ENCODE results near the gene COBL. TPM values are rescaled to one million over a fixed set of nuclear protein-coding genes. Genes with fewer than 3 reads are reported as not detected.

Gene COBL
- total and polyA plus RNA-seq, 2 of the 8 experiments (the other 6 are each of a cell fraction or from before 2014, with no cell fraction given), result 13.8 to 40.4 TPM

- FAIRE-seq (no peak), DNase-seq (ENCODE audit: low read depth in 1 of 2, low spot score in 2 of 2) (no peak)
- Histone ChIP-seq H3K4me3 (ENCODE audit: extremely low read depth in 1 of 4, insufficient read depth in 2 of 4, low read depth in 3 of 4, low read length in 4 of 4) (no peak overlapping the region), H2BK5ac (ENCODE audit: low read depth, low read length) (no peak overlapping the region), H4K91ac (replicated peaks; ENCODE audit: insufficient read length, low read length) (no peak overlapping the region), H3K9ac (replicated peaks in 1 of 4; ENCODE audit: extremely low read depth in 1 of 4, low read depth in 3 of 4, low read length in 3 of 4) (no peak overlapping the region), H2AFZ (ENCODE audit: low read length) (no peak overlapping the region), H2BK12ac (ENCODE audit: low read depth, low read length) (no peak overlapping the region), H2BK120ac (replicated peaks; ENCODE audit: low read depth, low read length) (no peak overlapping the region), H3K79me2 (ENCODE audit: control insufficient read depth in 1 of 2, insufficient read depth in 2 of 2, low read length in 2 of 2) (no peaks in the 10 kb centered on the region), H3K4me1 (replicated peaks in 1 of 4; ENCODE audit: control insufficient read depth in 3 of 4, insufficient read depth in 4 of 4, low read length in 3 of 4) (peaks cover 0 to 5% (median 2%) of the 10 kb centered on the region in 4 experiments; a peak in 3 of 7 replicates), H3K9me3 (ENCODE audit: insufficient read depth in 2 of 2, low read depth in 1 of 2, low read length in 1 of 2) (no peaks in the 10 kb centered on the region), H3K79me1 (ENCODE audit: low read depth, low read length) (no peaks in the 10 kb centered on the region), H3K4me2 (ENCODE audit: insufficient read depth in 1 of 2, low read depth in 2 of 2, low read length in 2 of 2) (no peak overlapping the region), H3K14ac (ENCODE audit: insufficient read length) (no peak overlapping the region), H2BK20ac (ENCODE audit: low read length) (no peak overlapping the region), H3K18ac (ENCODE audit: extremely low read depth, low read length) (no peak overlapping the region), H4K8ac (ENCODE audit: extremely low read depth, insufficient read depth, low read length) (no peak overlapping the region), H3K27ac (ENCODE audit: low read depth, low read length) (no peak overlapping the region), H2BK15ac (ENCODE audit: low read length) (no peak overlapping the region), H3K23me2 (ENCODE audit: low read depth, low read length) (no peaks in the 10 kb centered on the region), H4K5ac (ENCODE audit: insufficient read length, low read depth, low read length) (no peak overlapping the region), H3K56ac (replicated peaks; ENCODE audit: insufficient read length, low read depth, low read length) (no peak overlapping the region), H4K20me1 (replicated peaks in 1 of 2; ENCODE audit: control insufficient read depth in 1 of 2, insufficient read depth in 2 of 2, low read length in 2 of 2) (no peaks in the 10 kb centered on the region), H3K36me3 (ENCODE audit: control insufficient read depth in 2 of 4, insufficient read depth in 4 of 4, low read length in 3 of 4) (no peaks in the 10 kb centered on the region), H3K23ac (ENCODE audit: insufficient read length) (no peak overlapping the region), H3K27me3 (replicated peaks in 1 of 4; ENCODE audit: control insufficient read depth in 3 of 4, extremely low read depth in 1 of 4, insufficient read depth in 3 of 4, low read length in 3 of 4) (no peaks in the 10 kb centered on the region), H3K4ac (replicated peaks; ENCODE audit: insufficient read length, low read depth, low read length) (no peak overlapping the region), H2AK5ac (ENCODE audit: low read depth, low read length) (no peak overlapping the region)
- 90% methylated on average over 6 of the region's 6 CpGs; no CpG with 5 or more reads in 1 of the 2 experiments for WGBS, 2 experiments (ENCODE audit: extremely low coverage in 1 of 2, insufficient coverage in 1 of 2, insufficient read length in 1 of 2, insufficient replicate concordance in 2 of 2, low coverage in 1 of 2, low lambda C conversion rate in 2 of 2, missing lambda C conversion rate in 1 of 2)
- ChIA-PET POLR2A (ENCODE audit: partially characterized antibody) (no interaction called here), CTCF (ENCODE audit: partially characterized antibody) (interaction anchor here (0.9 to 2.5 kb wide), 4 partner anchors 32 to 648 kb away, joined by 3 to 6 read pairs (median 4); no protein-coding TSS in a partner anchor)
- TF ChIP-seq KDM4A (IDR thresholded peaks at IDR 0.05; ENCODE audit: low read depth, low read length, severe bottlenecking) (no peak), POLR2A (IDR thresholded peaks at IDR 0.05; ENCODE audit: control extremely low read depth in 1 of 2, low read depth in 2 of 2, low read length in 2 of 2) (no peak), SP1 (IDR thresholded peaks at IDR 0.05; ENCODE audit: low read depth, low read length) (no peak), PHF8 (conservative IDR thresholded peaks at IDR 0.05; ENCODE audit: low read depth, low read length) (no peak), SRF (IDR thresholded peaks at IDR 0.05; ENCODE audit: low read depth, low read length) (no peak), YY1 (IDR thresholded peaks at IDR 0.05; ENCODE audit: low read depth, low read length) (no peak), RBBP5 (IDR thresholded peaks at IDR 0.05; ENCODE audit: borderline replicate concordance, low read depth, low read length) (no peak), RAD21 (IDR thresholded peaks at IDR 0.05 in 1 of 2, conservative IDR thresholded peaks at IDR 0.05 in 1 of 2; ENCODE audit: low read depth in 2 of 2, low read length in 2 of 2) (no peak), GABPA (IDR thresholded peaks at IDR 0.05; ENCODE audit: borderline replicate concordance, insufficient read depth, low read length) (no peak), KDM5A (IDR thresholded peaks at IDR 0.05; ENCODE audit: low read length) (no peak), TBP (IDR thresholded peaks at IDR 0.05; ENCODE audit: low read depth, low read length) (no peak), POLR2AphosphoS5 (IDR thresholded peaks at IDR 0.05; ENCODE audit: low read depth, low read length) (no peak), RNF2 (IDR thresholded peaks at IDR 0.05; ENCODE audit: borderline replicate concordance, low read depth, low read length, missing control alignments, poor library complexity, severe bottlenecking) (no peak), TCF12 (IDR thresholded peaks at IDR 0.05; ENCODE audit: low read depth, low read length) (no peak), ASH2L (IDR thresholded peaks at IDR 0.05; ENCODE audit: low read length) (no peak)
These were observed 250.8 kb downstream of the COBL start for GRCh38 chr7:51065766-51066165.
